ENCODE results near the gene PCNT. TPM values are rescaled to one million over a fixed set of nuclear protein-coding genes. Genes with fewer than 3 reads are reported as not detected.
A peak's percentile ranks its signal among the peaks of the same experiment; 100 is the strongest.

PCNT gene
- total RNA-seq, 1 experiment from 2014 or later: 41.0 TPM

GRCh38 chr21:46357684-46358425 lies 33.9 kb downstream of the PCNT start (continued):
- no peak for TF ChIP-seq KAT7 (CRISPR knock-in tag; IDR thresholded peaks at IDR 0.05; ENCODE audit: borderline replicate concordance)
- no peak for TF ChIP-seq E2F4 (CRISPR knock-in tag; IDR thresholded peaks at IDR 0.05; ENCODE audit: borderline replicate concordance, low read depth)
- no peak for TF ChIP-seq NFATC4 (CRISPR knock-in tag; IDR thresholded peaks at IDR 0.05)
- TF ChIP-seq ZNF512 (CRISPR knock-in tag; IDR thresholded peaks at IDR 0.05; ENCODE audit: borderline replicate concordance): no peak
- TF ChIP-seq NFYB (CRISPR knock-in tag; conservative IDR thresholded peaks at IDR 0.05; ENCODE audit: low read depth): no peak
- no peak for TF ChIP-seq NR2C2 (CRISPR knock-in tag; IDR thresholded peaks at IDR 0.05)
- TF ChIP-seq RELA (CRISPR knock-in tag; IDR thresholded peaks at IDR 0.05; ENCODE audit: borderline replicate concordance): no peak
- no peak for TF ChIP-seq FOXJ3 (CRISPR knock-in tag; IDR thresholded peaks at IDR 0.05; ENCODE audit: borderline replicate concordance)
- TF ChIP-seq GRHL2 (CRISPR knock-in tag; IDR thresholded peaks at IDR 0.05; ENCODE audit: insufficient replicate concordance, severe bottlenecking): no peak

- POLR2A ChIA-PET: no interaction called here
- ATAC-seq (no peak), DNase-seq (ENCODE audit: low spot score) (no peak)
- no peaks in the 10 kb centered on the region for H3K9me3 Mint-ChIP-seq
- TF ChIP-seq RORB (CRISPR knock-in tag; IDR thresholded peaks at IDR 0.05) (no peak), MAX (CRISPR knock-in tag; IDR thresholded peaks at IDR 0.05) (no peak), E2F4 (CRISPR knock-in tag; IDR thresholded peaks at IDR 0.05; ENCODE audit: borderline replicate concordance, low read depth) (no peak), ZNF138 (CRISPR knock-in tag; conservative IDR thresholded peaks at IDR 0.05) (no peak), ZNF423 (CRISPR knock-in tag; IDR thresholded peaks at IDR 0.05) (no peak), KAT7 (CRISPR knock-in tag; IDR thresholded peaks at IDR 0.05; ENCODE audit: borderline replicate concordance) (no peak), ZBTB43 (CRISPR knock-in tag; IDR thresholded peaks at IDR 0.05) (no peak), IRF1 (CRISPR knock-in tag; IDR thresholded peaks at IDR 0.05) (no peak), USF2 (CRISPR knock-in tag; IDR thresholded peaks at IDR 0.05) (no peak), NR2C2 (CRISPR knock-in tag; IDR thresholded peaks at IDR 0.05) (no peak), NR3C1 (CRISPR knock-in tag; conservative IDR thresholded peaks at IDR 0.05; ENCODE audit: low read depth) (no peak), ZNF317 (CRISPR knock-in tag; IDR thresholded peaks at IDR 0.05; ENCODE audit: borderline replicate concordance, low read depth) (no peak)
- H3K4me1 Mint-ChIP-seq: no peaks in the 10 kb centered on the region
- no peak overlapping the region for H3K4me3 Mint-ChIP-seq
- no peaks in the 10 kb centered on the region; the same call in 1 of the 2 replicates for H3K27me3 Mint-ChIP-seq (ENCODE audit: low read depth)
- CTCF ChIA-PET: no interaction called here
- H3K36me3 Mint-ChIP-seq: peaks cover 61% of the 10 kb centered on the region
- H3K27ac Mint-ChIP-seq: peak overlapping the region; percentile 58
Observed at GRCh38 chr21:46361176-46361575, 37.2 kb downstream of the PCNT start.
